Stimulated activated naive CD4-positive, alpha-beta T cell treated with Interleukin-2 at 50 U/mL for 16 hours (primary cell): ENCODE results near the gene OSBPL2.

ENCODE experiments used
- DNase-seq: peaks from one replicate; lab custom pipeline; 2025; lab: John Stamatoyannopoulos, UW

OSBPL2 gene

DNA sequence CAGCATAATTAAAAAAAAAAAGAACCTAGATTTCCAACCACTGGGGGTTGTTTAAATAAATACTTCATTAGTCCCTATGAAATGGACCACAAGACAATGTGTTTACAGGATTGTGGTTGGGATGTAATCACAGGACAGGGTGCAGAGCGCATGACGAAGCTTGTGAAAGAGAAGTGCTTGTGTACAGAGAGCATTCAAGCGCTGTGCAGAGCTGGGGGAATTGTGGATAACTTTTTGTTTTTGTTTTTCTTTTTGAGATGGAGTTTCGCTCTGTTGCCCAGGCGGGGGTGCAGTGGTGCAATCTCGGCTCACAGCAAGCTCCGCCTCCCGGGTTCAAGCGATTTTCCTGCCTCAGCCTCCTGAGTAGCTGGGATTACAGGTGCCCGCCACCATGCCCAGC, 106.5 kb downstream of the OSBPL2 start:
- no peak for DNase-seq
